Heart right ventricle (tissue), 16 donors: ENCODE data around the gene MYL10. TPM values are rescaled to one million over a fixed set of nuclear protein-coding genes. Genes with fewer than 3 reads are reported as not detected.

ENCODE experiments used
- ATAC-seq, 8 donors: fragments of 200-7000 bp; cut with Tn5 transposase; one replicate each; pipeline ENCODE4 v1.9.1; 2020; ENCODE audit warnings: mild to moderate bottlenecking in 8 of 8, moderate library complexity in 8 of 8, moderate number of reproducible peaks in 1 of 8
- DNase-seq, 2 donors: peaks; one replicate each; pipeline ENCODE4 v3.0.0-alpha.2; 2020
- H3K27ac ChIP-seq, 10 donors: fragments of 200-600 bp; sonication (generic) in 2 of 10; one replicate each; pipeline versions ENCODE4 v1.5.0 to v1.8.0; 2020 to 2022; ENCODE audit warnings: mild to moderate bottlenecking in 3 of 10
- H3K27me3 ChIP-seq, 7 donors: fragments of 200-600 bp; one replicate each; pipeline ENCODE4 v1.8.0; 2021 to 2022; ENCODE audit warnings: mild to moderate bottlenecking in 2 of 7
- H3K36me3 ChIP-seq, 9 donors: fragments of 200-600 bp; sonication (generic) in 1 of 9; one replicate each; pipeline versions ENCODE4 v1.5.0 to v1.8.0; 2020 to 2022; ENCODE audit warnings: mild to moderate bottlenecking in 2 of 9
- H3K4me1 ChIP-seq, 9 donors: fragments of 200-600 bp; sonication (generic) in 1 of 9; one replicate each; pipeline versions ENCODE4 v1.5.0 to v1.8.0; 2020 to 2022; ENCODE audit warnings: mild to moderate bottlenecking in 4 of 9
- H3K4me3 ChIP-seq, 10 donors: fragments of 200-600 bp; sonication (generic) in 2 of 10; one replicate each; pipeline versions ENCODE4 v1.5.0 to v1.8.0; 2020 to 2022; ENCODE audit warnings: mild to moderate bottlenecking in 7 of 10, moderate library complexity in 2 of 10
- H3K9me3 ChIP-seq, 11 donors: fragments of 200-600 bp in 10 of 11; sonication (generic) in 2 of 11; one replicate each; pipeline versions ENCODE4 v1.5.0 to v1.8.0; 2013 to 2022; ENCODE audit warnings: mild to moderate bottlenecking in 2 of 11, control low read depth in 1 of 11, moderate library complexity in 1 of 11
- WGBS, 2 donors: extraction: QIAGEN DNeasy Blood & Tissue Kit; methylation state at CpG; one replicate each; pipeline ENCODE4 v1.1.7; 2013; ENCODE audit warnings: inconsistent platforms in 1 of 2; 5-methylcytosine and 5-hydroxymethylcytosine counted together
- intact Hi-C, 10 donors: fragments of 100-400 bp; cut with DNase I; formaldehyde crosslinking; loops; one replicate each; pipeline versions ENCODE4 v1.11.1 to v1.14.2; 2022
- polyA plus RNA-seq, 2 donors: library from polyadenylated mRNA; stranded (reverse); fragments of 200-250 nt; gene quantifications; one replicate each; pipeline ENCODE4 v1.2.3, GENCODE V29; 2013
- total RNA-seq, 10 donors: library from RNA; stranded (reverse); fragmentation: NEBNext Ultra II Directional in 3 of 10; extraction: Animal tissue kit (Norgen Biotek cat#: 25700) in 3 of 10; gene quantifications; one replicate each; pipeline versions ENCODE4 v1.2.1 to v1.2.4, GENCODE V29; 2021 to 2023
- TF ChIP-seq, protein P1 (sequence below), 9 donors: fragments of 200-600 bp; sonication (generic) in 2 of 9; IDR thresholded peaks; one replicate each; pipeline versions ENCODE4 v1.5.0 to v1.8.0; 2021 to 2022; ENCODE audit warnings: antibody characterized with exemption in 9 of 9, mild to moderate bottlenecking in 5 of 9, moderate library complexity in 1 of 9
- donor health status: Arrhythmogenic right ventricular cardiomyopathy.
- donor health status: ischemic (EF 13 %, LVEDD 7.1; RV severe dilation, severe dysfunction).
- donor health status: healthy with polysubstance abuse.
- donor health status: DM: no; HTN: yes; CAD: no.
- donor health status: DM: no; HTN: no; CAD: no.
- donor health status: ischemic (EF 25% LVEDD 6.9; RV normal size, moderate dysfunction).
- donor health status: ischemic (EF 25% LVEDD 5.7; RV mildly dilated, moderate dysfunction).
- donor health status: healthy.
- donor health status: DM: yes; HTN: yes; CAD: no.
- donor health status: Ischemic cardiomyopathy.
- donor health status: ischemic (EF 35%, LVEDD 5.7; RV mildly dilated, moderate dysfunction).
- donor health status: nonischemic (EF 11% LVEDD 7.7; RV severe dilation, severe dysfunction).
- donor health status: DM: yes; HTN: yes; CAD: no.
- donor health status: PGD.
- donor health status: ischemic (EF 29% LVEDD 5.4; RV normal size, mild dysfunction).
- donor health status: nonischemic (EF 23%, LVEDD 6.1; RV moderate dilation, normal function).

The MYL10 gene
- total and polyA plus RNA-seq, 12 donors, result not detected

GRCh38 chr7:101664893-101665471 is 35.9 kb upstream of the MYL10 start:
- 64 to 69% methylated on average over 10 of the region's 10 CpGs for WGBS, 2 donors
- Histone ChIP-seq H3K4me1 (no peaks in the 10 kb centered on the region), H3K36me3 (no peaks in the 10 kb centered on the region), H3K4me3 (no peak overlapping the region), H3K9me3 (peaks cover 0 to 6% (median 0%) of the 10 kb centered on the region in 11 donors), H3K27me3 (peaks cover 0 to 18% (median 7%) of the 10 kb centered on the region in 7 donors), H3K27ac (no peak overlapping the region)
- no peak for ATAC-seq
- intact Hi-C loops, result no loop called here
- DNase-seq, result no peak
- TF ChIP-seq, protein P1, sequence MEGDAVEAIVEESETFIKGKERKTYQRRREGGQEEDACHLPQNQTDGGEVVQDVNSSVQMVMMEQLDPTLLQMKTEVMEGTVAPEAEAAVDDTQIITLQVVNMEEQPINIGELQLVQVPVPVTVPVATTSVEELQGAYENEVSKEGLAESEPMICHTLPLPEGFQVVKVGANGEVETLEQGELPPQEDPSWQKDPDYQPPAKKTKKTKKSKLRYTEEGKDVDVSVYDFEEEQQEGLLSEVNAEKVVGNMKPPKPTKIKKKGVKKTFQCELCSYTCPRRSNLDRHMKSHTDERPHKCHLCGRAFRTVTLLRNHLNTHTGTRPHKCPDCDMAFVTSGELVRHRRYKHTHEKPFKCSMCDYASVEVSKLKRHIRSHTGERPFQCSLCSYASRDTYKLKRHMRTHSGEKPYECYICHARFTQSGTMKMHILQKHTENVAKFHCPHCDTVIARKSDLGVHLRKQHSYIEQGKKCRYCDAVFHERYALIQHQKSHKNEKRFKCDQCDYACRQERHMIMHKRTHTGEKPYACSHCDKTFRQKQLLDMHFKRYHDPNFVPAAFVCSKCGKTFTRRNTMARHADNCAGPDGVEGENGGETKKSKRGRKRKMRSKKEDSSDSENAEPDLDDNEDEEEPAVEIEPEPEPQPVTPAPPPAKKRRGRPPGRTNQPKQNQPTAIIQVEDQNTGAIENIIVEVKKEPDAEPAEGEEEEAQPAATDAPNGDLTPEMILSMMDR (IDR thresholded peaks at IDR 0.05), result no peak

- H3K27me3 ChIP-seq, result peaks cover 0 to 18% (median 7%) of the 10 kb centered on the region in 7 donors
- WGBS, 2 donors, result 31 to 33% methylated on average over 9 of the region's 9 CpGs
- H3K9me3 ChIP-seq, result peaks cover 0 to 6% (median 0%) of the 10 kb centered on the region in 11 donors
- ATAC-seq, result no peak
- intact Hi-C loops, result no loop called here
- DNase-seq, result no peak
- TF ChIP-seq, protein P1 (IDR thresholded peaks at IDR 0.05), result no peak
- no peaks in the 10 kb centered on the region for H3K4me1 ChIP-seq
- H3K27ac ChIP-seq, result no peak overlapping the region
- no peak overlapping the region for H3K4me3 ChIP-seq
- no peaks in the 10 kb centered on the region for H3K36me3 ChIP-seq
Observed at GRCh38 chr7:101664436-101664835, 35.3 kb upstream of the MYL10 start.

- intact Hi-C loops, result no loop called here
- H3K9me3 ChIP-seq, result peaks cover 0 to 6% (median 0%) of the 10 kb centered on the region in 11 donors
Observed at GRCh38 chr7:101663747-101664146, 34.7 kb upstream of the MYL10 start.

DNA sequence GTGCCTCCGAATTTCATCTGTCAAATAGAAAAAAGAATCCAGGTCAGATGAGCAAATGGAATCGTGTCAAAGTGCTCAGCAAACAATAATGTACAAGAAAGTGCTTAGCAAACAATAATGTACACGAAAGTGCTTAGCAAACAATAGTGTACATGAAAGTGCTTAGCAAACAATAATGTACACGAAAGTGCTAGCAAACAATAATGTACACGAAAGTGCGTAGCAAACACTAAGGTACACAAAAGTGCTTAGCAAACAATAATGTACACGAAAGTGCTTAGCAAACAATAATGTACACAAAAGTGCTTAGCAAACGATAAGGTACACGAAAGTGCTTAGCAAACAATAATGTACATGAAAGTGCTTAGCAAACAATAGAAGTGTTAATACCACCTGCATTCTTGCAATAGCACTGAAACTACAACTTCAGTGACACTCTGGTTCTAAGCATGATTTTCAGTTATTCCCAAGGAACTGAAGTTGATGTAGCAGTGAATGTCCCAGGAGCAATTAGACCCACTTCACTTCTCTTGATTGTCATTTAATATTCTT is 33.4 kb upstream of the MYL10 start:
- H3K36me3 ChIP-seq, result no peaks in the 10 kb centered on the region
- H3K4me3 ChIP-seq, result no peak overlapping the region
- peaks cover 0 to 18% (median 7%) of the 10 kb centered on the region in 7 donors for H3K27me3 ChIP-seq
- intact Hi-C loops, result no loop called here
- no peak overlapping the region for H3K27ac ChIP-seq
- WGBS, 2 donors, result 85 to 91% methylated on average over 9 of the region's 9 CpGs
- ATAC-seq (no peak), DNase-seq (no peak)
- peaks cover 0 to 3% (median 0%) of the 10 kb centered on the region in 11 donors for H3K9me3 ChIP-seq
- no peaks in the 10 kb centered on the region for H3K4me1 ChIP-seq
- TF ChIP-seq, protein P1 (IDR thresholded peaks at IDR 0.05), result no peak

More at GRCh38 chr7:101663747-101664146, 34.7 kb upstream of the MYL10 start:
- DNase-seq, result no peak
- Histone ChIP-seq H3K36me3 (no peaks in the 10 kb centered on the region), H3K4me1 (no peaks in the 10 kb centered on the region), H3K27ac (no peak overlapping the region), H3K27me3 (peaks cover 0 to 18% (median 7%) of the 10 kb centered on the region in 7 donors), H3K4me3 (no peak overlapping the region)
- ATAC-seq, result no peak
- WGBS, 2 donors, result 93 to 94% methylated on average over 6 of the region's 6 CpGs
- TF ChIP-seq, protein P1 (IDR thresholded peaks at IDR 0.05), result no peak
